HEK293 (cell line): ENCODE results near the gene MLEC.

Experiments used
- GLIS1 ChIP-seq: fragments of 450-650 bp; formaldehyde crosslinking; IDR thresholded peaks from 2 replicates; pipeline ENCODE4 v1.5.1; 2016; ENCODE audit warnings: missing biosample characterization, missing genetic modification characterization
- GLIS2 ChIP-seq: fragments of 450-650 bp; formaldehyde crosslinking; IDR thresholded peaks from 2 replicates; pipeline ENCODE4 v1.5.1; 2016; ENCODE audit warnings: missing biosample characterization, missing genetic modification characterization
- KLF17 ChIP-seq: fragments of 450-650 bp; formaldehyde crosslinking; IDR thresholded peaks from 2 replicates; pipeline ENCODE4 v1.5.1; 2016; ENCODE audit warnings: missing biosample characterization, missing genetic modification characterization
- MZF1 ChIP-seq: fragments of 450-650 bp; formaldehyde crosslinking; IDR thresholded peaks from 2 replicates; pipeline ENCODE4 v1.5.1; 2017; ENCODE audit warnings: missing biosample characterization, missing genetic modification characterization, borderline replicate concordance
- PRDM4 ChIP-seq: fragments of 450-650 bp; formaldehyde crosslinking; IDR thresholded peaks from 2 replicates; pipeline ENCODE4 v1.5.1; 2017; ENCODE audit warnings: missing biosample characterization, missing genetic modification characterization
- SALL2 ChIP-seq: fragments of 450-650 bp; formaldehyde crosslinking; IDR thresholded peaks from 2 replicates; pipeline ENCODE4 v1.5.0; 2017; ENCODE audit warnings: missing biosample characterization, mild to moderate bottlenecking, missing genetic modification characterization, borderline replicate concordance
- SETDB1 ChIP-seq: IDR thresholded peaks from one replicate; pipeline ENCODE4 v1.6.1; 2017; ENCODE audit warnings: mild to moderate bottlenecking, low read length, moderate library complexity, mixed read lengths; ENCODE audit not compliant: insufficient read length
- YY2 ChIP-seq: fragments of 450-650 bp; formaldehyde crosslinking; IDR thresholded peaks from 2 replicates; pipeline ENCODE4 v1.5.1; 2016; ENCODE audit warnings: missing biosample characterization, missing genetic modification characterization
- ZBTB17 ChIP-seq: fragments of 450-650 bp; formaldehyde crosslinking; IDR thresholded peaks from 2 replicates; pipeline ENCODE4 v1.5.1; 2016; ENCODE audit warnings: missing biosample characterization, missing genetic modification characterization
- ZEB2 ChIP-seq: fragments of 450-650 bp; formaldehyde crosslinking; IDR thresholded peaks from 2 replicates; pipeline ENCODE4 v1.5.1; 2016; ENCODE audit warnings: missing biosample characterization, missing genetic modification characterization
- ZFP3 ChIP-seq: fragments of 450-650 bp; formaldehyde crosslinking; IDR thresholded peaks from 2 replicates; pipeline ENCODE4 v1.5.1; 2016; ENCODE audit warnings: low read depth, missing biosample characterization, missing genetic modification characterization
- ZFP41 ChIP-seq: fragments of 450-650 bp; formaldehyde crosslinking; IDR thresholded peaks from 2 replicates; pipeline ENCODE4 v1.5.1; 2016; ENCODE audit warnings: missing biosample characterization, missing genetic modification characterization, borderline replicate concordance
- ZNF114 ChIP-seq: fragments of 450-650 bp; formaldehyde crosslinking; IDR thresholded peaks from 2 replicates; pipeline ENCODE4 v1.5.0; 2017; ENCODE audit warnings: missing biosample characterization, missing genetic modification characterization
- ZNF19 ChIP-seq: fragments of 450-650 bp; formaldehyde crosslinking; IDR thresholded peaks from 2 replicates; pipeline ENCODE4; 2016; ENCODE audit warnings: missing biosample characterization, missing genetic modification characterization, low read depth
- ZNF202 ChIP-seq: fragments of 450-650 bp; formaldehyde crosslinking; IDR thresholded peaks from 2 replicates; pipeline ENCODE4 v1.5.1; 2016; ENCODE audit warnings: missing biosample characterization, missing genetic modification characterization, borderline replicate concordance
- ZNF24 ChIP-seq: fragments of 450-650 bp; formaldehyde crosslinking; IDR thresholded peaks from 2 replicates; pipeline ENCODE4 v1.5.1; 2016; ENCODE audit warnings: missing biosample characterization, missing genetic modification characterization
- ZNF248 ChIP-seq: fragments of 450-650 bp; formaldehyde crosslinking; IDR thresholded peaks from 2 replicates; pipeline ENCODE4 v1.5.1; 2017; ENCODE audit warnings: missing biosample characterization, missing genetic modification characterization
- ZNF26 ChIP-seq: fragments of 450-650 bp; formaldehyde crosslinking; IDR thresholded peaks from 2 replicates; pipeline ENCODE4 v1.5.1; 2016; ENCODE audit warnings: missing biosample characterization, missing genetic modification characterization
- ZNF266 ChIP-seq: fragments of 450-650 bp; formaldehyde crosslinking; IDR thresholded peaks from 2 replicates; pipeline ENCODE4 v1.5.1; 2016; ENCODE audit warnings: missing biosample characterization, missing genetic modification characterization, low read depth
- ZNF302 ChIP-seq: fragments of 450-650 bp; formaldehyde crosslinking; IDR thresholded peaks from 2 replicates; pipeline ENCODE4 v1.5.1; 2016; ENCODE audit warnings: missing biosample characterization, missing genetic modification characterization, low read depth
- ZNF514 ChIP-seq: fragments of 450-650 bp; formaldehyde crosslinking; IDR thresholded peaks from 2 replicates; pipeline ENCODE4 v1.5.1; 2016; ENCODE audit warnings: missing biosample characterization, missing genetic modification characterization
- ZNF530 ChIP-seq: fragments of 450-650 bp; formaldehyde crosslinking; IDR thresholded peaks from 2 replicates; pipeline ENCODE4 v1.5.1; 2016; ENCODE audit warnings: low read depth, missing biosample characterization, missing genetic modification characterization
- ZNF560 ChIP-seq: fragments of 450-650 bp; formaldehyde crosslinking; IDR thresholded peaks from 2 replicates; pipeline ENCODE4 v1.5.1; 2017; ENCODE audit warnings: missing biosample characterization, missing genetic modification characterization, borderline replicate concordance
- ZNF623 ChIP-seq: fragments of 450-650 bp; formaldehyde crosslinking; IDR thresholded peaks from 2 replicates; pipeline ENCODE4 v1.5.1; 2016; ENCODE audit warnings: missing biosample characterization, missing genetic modification characterization
- ZNF629 ChIP-seq: fragments of 450-650 bp; formaldehyde crosslinking; IDR thresholded peaks from 2 replicates; pipeline ENCODE4 v1.5.1; 2017; ENCODE audit warnings: missing biosample characterization, missing genetic modification characterization
- ZNF658 ChIP-seq: fragments of 450-650 bp; formaldehyde crosslinking; IDR thresholded peaks from 2 replicates; pipeline ENCODE4; 2016; ENCODE audit warnings: missing biosample characterization, missing genetic modification characterization
- ZNF660 ChIP-seq: fragments of 450-650 bp; IDR thresholded peaks from 2 replicates; pipeline ENCODE4 v1.5.1; 2018; ENCODE audit warnings: missing biosample characterization, mild to moderate bottlenecking, missing genetic modification characterization
- ZNF707 ChIP-seq: fragments of 450-650 bp; formaldehyde crosslinking; IDR thresholded peaks from 2 replicates; pipeline ENCODE4 v1.5.1; 2016; ENCODE audit warnings: missing biosample characterization, missing genetic modification characterization
- ZNF776 ChIP-seq: fragments of 450-650 bp; formaldehyde crosslinking; IDR thresholded peaks from 2 replicates; pipeline ENCODE4 v1.5.0; 2017; ENCODE audit warnings: missing biosample characterization, missing genetic modification characterization, borderline replicate concordance
- TF ChIP-seq, protein P1 (sequence below): fragments of 450-650 bp; formaldehyde crosslinking; optimal IDR thresholded peaks from 2 replicates; pipeline ENCODE3; 2016; ENCODE audit warnings: missing biosample characterization, mild to moderate bottlenecking, missing genetic modification characterization
- TF ChIP-seq, protein P2 (sequence below): fragments of 450-650 bp; formaldehyde crosslinking; conservative IDR thresholded peaks from 2 replicates; pipeline ENCODE4 v1.5.1; 2016; ENCODE audit warnings: low read depth, missing biosample characterization, missing genetic modification characterization

Gene MLEC

DNA sequence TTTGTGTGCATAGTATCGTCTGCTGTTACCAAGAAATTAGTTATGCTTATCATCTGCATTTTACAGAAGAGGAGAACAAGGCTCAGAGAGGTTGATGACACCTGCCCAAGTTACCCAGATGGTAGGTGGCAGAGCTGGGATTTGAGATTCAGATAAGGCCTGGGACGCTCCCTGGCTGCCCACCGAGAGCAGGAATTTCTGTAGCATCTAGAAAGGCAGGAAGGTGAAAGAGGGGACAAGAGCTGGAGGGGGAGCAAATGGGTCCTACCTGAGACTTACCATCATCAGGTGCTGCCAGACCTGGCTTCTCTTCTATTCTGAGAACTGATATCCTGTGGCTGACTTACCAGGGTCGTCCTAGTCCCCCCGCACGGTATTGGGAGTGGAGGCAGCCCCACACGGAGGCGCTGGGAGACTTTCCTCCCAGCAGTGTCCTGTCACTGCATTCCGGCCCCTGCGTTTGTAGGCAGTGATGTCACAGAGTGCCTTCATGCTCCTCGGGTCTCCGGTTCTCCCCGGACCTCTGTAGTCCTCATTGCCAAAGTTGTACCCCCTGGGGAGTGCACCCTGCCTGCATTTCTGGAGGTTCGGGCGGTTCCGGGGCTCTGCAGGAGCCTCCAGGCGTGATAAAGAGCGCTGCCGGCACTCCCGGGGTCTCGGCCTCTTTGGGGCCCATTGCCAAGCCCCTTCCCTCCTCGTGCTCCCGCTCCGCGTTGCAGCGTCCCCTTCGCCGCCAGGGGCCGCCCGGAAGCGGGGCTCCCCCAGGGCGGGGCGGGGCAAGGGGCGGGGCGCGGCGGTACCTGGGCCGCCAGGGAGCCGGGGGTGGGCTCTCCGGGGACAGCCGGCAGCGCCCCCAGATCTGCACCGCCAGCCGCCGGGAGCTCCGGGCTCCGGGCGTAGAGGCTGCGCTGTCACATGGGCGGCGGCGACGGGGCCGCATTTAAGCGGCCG lies 46.9 kb upstream of the MLEC start, which contains the start of gene CABP1 (continued):
- TF ChIP-seq KLF17 (tag by site-specific recombination) = 0 out of 2 replicates have a peak, but pooled peaks have one; percentile 58
- TF ChIP-seq ZNF776 = no peak
- peak; percentile 65; the same call in 1 of the 2 replicates for TF ChIP-seq ZNF660
- TF ChIP-seq ZEB2 = peak; percentile 86
- TF ChIP-seq ZFP3 (tag by site-specific recombination) = no peak
- TF ChIP-seq PRDM4 (tag by site-specific recombination) = no peak
- TF ChIP-seq ZNF629 (tag by site-specific recombination) = peak; percentile 84
- no peak for TF ChIP-seq ZFP41 (tag by site-specific recombination)
- TF ChIP-seq ZNF19 (tag by site-specific recombination) = no peak
- TF ChIP-seq, protein P1, sequence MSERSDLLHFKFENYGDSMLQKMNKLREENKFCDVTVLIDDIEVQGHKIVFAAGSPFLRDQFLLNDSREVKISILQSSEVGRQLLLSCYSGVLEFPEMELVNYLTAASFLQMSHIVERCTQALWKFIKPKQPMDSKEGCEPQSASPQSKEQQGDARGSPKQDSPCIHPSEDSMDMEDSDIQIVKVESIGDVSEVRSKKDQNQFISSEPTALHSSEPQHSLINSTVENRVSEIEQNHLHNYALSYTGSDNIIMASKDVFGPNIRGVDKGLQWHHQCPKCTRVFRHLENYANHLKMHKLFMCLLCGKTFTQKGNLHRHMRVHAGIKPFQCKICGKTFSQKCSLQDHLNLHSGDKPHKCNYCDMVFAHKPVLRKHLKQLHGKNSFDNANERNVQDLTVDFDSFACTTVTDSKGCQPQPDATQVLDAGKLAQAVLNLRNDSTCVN = peak; percentile 50
- TF ChIP-seq ZNF26 = no peak
- peak; percentile 50; the same call in 1 of the 2 replicates for TF ChIP-seq ZBTB17
- no peak for TF ChIP-seq MZF1
- no peak for TF ChIP-seq ZNF202 (tag by site-specific recombination)
- TF ChIP-seq, protein P2, sequence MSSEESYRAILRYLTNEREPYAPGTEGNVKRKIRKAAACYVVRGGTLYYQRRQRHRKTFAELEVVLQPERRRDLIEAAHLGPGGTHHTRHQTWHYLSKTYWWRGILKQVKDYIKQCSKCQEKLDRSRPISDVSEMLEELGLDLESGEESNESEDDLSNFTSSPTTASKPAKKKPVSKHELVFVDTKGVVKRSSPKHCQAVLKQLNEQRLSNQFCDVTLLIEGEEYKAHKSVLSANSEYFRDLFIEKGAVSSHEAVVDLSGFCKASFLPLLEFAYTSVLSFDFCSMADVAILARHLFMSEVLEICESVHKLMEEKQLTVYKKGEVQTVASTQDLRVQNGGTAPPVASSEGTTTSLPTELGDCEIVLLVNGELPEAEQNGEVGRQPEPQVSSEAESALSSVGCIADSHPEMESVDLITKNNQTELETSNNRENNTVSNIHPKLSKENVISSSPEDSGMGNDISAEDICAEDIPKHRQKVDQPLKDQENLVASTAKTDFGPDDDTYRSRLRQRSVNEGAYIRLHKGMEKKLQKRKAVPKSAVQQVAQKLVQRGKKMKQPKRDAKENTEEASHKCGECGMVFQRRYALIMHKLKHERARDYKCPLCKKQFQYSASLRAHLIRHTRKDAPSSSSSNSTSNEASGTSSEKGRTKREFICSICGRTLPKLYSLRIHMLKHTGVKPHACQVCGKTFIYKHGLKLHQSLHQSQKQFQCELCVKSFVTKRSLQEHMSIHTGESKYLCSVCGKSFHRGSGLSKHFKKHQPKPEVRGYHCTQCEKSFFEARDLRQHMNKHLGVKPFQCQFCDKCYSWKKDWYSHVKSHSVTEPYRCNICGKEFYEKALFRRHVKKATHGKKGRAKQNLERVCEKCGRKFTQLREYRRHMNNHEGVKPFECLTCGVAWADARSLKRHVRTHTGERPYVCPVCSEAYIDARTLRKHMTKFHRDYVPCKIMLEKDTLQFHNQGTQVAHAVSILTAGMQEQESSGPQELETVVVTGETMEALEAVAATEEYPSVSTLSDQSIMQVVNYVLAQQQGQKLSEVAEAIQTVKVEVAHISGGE (tag by site-specific recombination) = peak; percentile 52
- no peak for TF ChIP-seq ZNF707 (tag by site-specific recombination)
- no peak for TF ChIP-seq ZNF24 (tag by site-specific recombination)
- peak; percentile 100 for TF ChIP-seq GLIS1 (tag by site-specific recombination)
- TF ChIP-seq ZNF514 (tag by site-specific recombination) = no peak
- TF ChIP-seq SALL2 (tag by site-specific recombination) = no peak
- TF ChIP-seq ZNF248 (tag by site-specific recombination) = no peak
- TF ChIP-seq SETDB1 = no peak
- no peak for TF ChIP-seq ZNF114 (tag by site-specific recombination)
- no peak for TF ChIP-seq ZNF560
- no peak for TF ChIP-seq ZNF266 (tag by site-specific recombination)
- TF ChIP-seq ZNF530 = no peak
- TF ChIP-seq YY2 (tag by site-specific recombination) = no peak
- TF ChIP-seq ZNF623 = no peak
- TF ChIP-seq GLIS2 (tag by site-specific recombination) = peak; percentile 91
- TF ChIP-seq ZNF302 (tag by site-specific recombination) = no peak
- TF ChIP-seq ZNF658 = no peak
